GM18870 (cell line): ENCODE measurements around the gene RASSF8.

Source experiments
- ATAC-seq: cut with Tn5 transposase; IDR thresholded peaks from one replicate; pipeline ENCODE4 v1.9.1; 2021; ENCODE audit warnings: moderate library complexity; ENCODE audit not compliant: unreplicated experiment

RASSF8 gene

DNA sequence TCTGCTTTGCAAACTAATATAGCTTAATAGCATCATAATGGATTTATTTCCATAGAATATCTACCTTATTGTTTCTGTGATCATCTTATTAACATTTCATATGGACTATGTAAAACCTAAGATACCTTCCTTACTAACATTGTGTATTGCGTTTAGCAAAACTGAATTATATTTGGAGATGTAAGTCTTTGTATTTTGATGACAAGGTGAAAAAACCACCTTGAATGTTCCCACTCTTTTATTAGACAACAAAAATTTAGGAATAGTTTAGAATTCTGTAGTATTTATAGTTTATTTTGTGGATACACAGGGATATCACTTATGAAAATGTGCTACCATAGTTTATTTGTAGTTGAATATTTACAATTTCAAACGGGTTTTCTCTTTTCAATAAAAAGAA lies 32.0 kb downstream of the RASSF8 start:
- no peak for ATAC-seq

- no peak for ATAC-seq
Measured at GRCh38 chr12:25992026-25992782, 33.7 kb downstream of the RASSF8 start.

DNA sequence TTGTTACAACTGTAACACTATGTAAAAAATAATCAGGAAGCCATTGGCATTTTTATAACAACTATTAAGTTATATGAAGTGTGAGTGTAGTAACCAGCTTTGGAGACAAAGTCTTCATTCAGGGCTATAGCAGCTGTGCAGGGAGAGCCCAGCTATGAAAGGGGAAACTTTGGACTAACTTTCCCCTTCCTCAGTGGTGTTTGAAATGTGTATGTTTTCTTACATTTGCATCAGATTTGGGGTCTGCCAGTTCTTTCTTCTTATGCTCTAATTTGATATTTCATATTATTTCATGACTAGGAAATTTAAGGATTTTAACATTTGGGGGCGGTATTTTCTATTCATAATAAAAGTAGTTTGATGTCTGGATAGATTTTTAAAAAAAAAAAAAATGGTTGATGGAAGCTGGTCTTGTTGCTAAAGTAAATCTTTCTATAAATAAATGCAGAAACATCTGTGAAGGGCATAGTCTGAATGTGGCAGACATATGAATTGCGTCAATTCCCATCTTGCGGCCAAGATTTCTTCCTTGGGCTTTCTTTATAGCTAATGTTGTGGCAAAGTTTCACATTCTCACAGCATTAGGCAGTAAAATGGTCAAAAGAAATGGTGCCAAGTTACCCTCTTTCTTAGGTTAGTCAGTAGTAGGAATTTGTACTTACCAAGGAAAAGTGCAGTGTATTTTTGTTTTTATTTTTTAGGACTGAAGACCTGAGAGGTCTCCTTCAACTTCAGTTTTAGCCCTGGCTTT lies 35.6 kb downstream of the RASSF8 start:
- ATAC-seq: no peak

DNA sequence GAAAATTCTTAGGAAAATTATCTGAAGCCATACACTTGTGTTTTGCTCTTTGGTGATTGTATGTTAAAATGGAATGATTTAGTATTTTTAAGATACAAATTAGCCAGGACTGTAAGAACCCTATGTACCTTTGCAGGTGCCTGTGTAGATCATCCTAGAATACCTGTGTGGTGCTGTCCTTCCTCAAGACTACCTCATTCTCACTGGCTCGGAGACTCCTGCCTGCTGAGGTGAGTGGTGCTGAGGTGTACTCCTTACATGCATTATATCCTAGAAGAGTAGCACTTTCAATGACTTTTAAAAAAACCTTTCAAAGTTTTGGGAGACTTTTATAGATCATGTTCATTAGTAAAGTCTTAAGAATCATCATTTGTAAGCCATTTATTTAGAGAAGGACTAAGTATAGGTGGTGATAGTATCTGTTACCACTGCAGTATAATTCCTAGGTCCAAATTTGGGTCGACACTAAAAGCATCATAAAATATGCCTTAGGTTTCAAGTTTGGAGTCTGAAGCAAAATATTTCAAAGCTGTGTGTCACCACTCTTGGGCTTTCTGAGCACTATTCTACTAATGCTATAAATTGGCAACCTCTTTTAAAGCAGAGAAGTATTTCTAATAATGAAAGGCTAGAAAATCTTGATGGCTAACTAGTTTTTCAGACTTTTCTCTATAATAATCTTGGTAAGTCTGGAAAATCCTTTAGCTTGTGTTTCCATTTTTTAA lies 36.6 kb downstream of the RASSF8 start:
- ATAC-seq: no peak

DNA sequence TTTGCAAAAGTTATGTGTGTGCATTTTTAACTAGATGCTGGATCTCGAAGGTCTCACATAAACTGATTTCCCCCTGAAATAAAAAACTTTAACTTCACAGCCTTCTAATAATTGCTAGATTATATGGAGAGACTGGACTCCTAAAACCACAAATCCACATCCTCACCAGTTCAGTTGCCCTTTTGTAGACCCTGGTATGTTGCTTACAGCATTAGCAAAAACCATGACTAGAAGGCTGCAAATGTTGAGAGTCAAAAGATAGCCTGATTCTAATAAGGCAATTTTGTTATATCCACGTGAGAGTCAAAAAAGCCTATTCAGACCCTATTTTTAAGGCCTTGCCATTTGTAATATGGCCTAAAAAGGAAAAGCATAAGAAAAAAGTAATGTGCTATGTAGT lies 37.4 kb downstream of the RASSF8 start:
- no peak for ATAC-seq

DNA sequence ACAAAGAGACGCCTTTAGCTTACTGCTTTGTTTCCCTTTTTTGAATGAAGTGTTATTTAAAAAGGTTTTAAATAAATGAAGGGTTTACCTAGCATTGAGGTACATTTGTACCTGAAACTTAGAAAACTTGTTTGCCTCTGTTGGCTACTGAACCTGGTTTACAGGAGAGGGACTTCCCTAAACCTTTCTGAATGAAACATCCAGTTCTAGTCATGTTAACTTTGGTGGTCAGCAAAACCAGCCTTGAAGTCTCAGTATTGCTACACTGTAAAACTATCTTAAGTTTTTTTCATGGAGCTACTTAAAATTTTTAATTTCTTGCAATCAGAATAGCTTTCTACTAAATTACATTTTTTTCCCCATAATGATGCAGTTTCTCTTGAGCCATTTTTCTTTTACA lies 38.2 kb downstream of the RASSF8 start:
- ATAC-seq: no peak

- ATAC-seq: no peak
Measured at GRCh38 chr12:25997201-25997963, 38.9 kb downstream of the RASSF8 start.

DNA sequence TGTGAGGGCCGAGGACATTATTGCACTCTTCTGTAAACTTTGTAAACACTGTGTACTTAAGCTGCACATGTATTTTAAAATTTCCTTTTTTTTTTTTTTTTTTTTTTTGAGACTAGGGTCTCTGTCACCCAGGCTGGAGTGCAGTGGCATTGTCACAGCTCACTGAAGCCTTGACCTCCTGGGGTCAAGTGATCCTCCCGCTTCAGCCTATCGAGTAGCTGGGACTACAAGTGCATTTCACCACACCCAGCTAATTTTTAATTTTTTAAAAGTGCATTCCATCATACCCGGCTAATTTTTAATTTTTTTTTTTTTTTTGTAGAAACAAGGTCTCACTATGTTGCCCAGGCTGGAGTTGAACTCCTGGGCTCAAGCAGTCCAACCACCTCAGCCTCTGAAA lies 42.4 kb downstream of the RASSF8 start:
- no peak for ATAC-seq

DNA sequence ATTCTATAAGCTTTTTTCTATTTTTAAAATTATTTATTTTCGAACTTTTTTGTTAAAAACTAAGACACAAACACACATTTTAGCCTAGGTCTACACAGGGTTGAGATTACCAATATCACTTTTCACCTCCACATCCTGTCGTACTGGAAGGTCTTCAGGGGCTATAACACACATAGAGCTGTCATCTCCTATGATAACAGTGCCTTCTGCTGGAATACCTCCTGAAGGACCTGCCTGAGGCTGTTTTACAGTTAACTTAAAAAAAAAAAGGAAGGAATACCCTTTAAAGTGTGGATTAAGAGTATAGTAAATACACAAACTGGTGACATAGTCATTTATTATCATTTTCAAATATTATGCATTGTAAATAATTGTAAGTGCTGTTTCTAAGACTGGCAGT lies 43.0 kb downstream of the RASSF8 start:
- ATAC-seq: no peak

DNA sequence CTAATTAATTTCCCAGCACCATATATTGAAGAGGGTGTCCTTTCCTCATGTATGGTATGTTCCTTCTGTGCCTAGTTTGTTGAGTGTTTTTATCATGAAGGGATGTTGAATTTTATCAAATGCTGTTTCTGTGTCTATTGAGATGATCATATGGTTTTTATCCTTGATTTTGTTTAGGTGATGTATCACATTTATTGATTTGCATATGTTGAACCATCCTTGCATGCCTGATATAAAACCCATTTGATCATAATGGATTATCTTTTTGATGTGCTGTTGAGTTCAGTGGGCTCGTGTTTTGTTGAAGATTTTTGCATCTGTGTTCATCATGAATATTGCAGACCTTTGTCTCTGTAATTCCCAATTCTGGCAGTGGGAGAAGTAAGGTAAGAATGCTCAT lies 44.6 kb downstream of the RASSF8 start:
- no peak for ATAC-seq

DNA sequence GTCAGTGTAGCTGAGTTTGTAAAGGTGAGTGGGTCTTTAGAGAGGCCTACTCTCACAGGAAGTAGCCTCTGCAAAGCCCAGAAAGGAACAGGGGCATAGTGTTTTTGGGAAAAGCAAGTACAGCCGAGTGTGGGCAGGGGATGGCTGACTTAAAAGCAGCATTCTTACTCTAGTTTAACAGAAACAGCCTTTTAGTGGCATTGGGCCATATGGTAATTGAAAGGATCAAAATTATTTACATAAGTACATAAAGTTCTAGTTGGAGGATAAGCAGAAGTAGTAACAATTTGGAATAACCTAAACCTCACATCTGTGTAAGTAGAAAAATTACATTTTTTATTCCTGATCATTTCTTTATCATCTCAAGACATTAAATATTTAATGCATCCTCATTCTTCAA lies 49.1 kb downstream of the RASSF8 start:
- ATAC-seq: no peak

DNA sequence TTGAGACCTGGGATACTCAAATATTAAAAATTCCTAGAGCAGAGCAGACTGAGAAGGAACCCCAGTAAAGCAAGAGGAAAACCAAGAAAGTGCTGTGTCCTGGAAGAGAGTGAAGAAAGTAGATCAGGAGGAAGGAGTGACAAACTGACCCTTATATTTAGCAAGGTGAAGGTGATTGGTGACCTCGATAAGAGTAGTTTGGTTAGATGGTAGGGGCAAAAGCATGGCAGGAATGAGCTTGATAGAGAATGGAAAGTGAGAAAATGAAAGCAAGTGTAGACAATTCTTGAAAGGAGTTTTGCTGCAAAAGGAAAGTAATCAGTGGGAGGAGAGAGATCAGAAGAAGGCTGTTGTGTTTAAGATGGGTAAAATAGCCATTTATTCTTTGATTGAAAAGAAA lies 51.1 kb downstream of the RASSF8 start:
- ATAC-seq: no peak

- no peak for ATAC-seq
Measured at GRCh38 chr12:26010293-26010821, 51.9 kb downstream of the RASSF8 start.

- no peak for ATAC-seq
Measured at GRCh38 chr12:26011099-26011498, 52.6 kb downstream of the RASSF8 start.

DNA sequence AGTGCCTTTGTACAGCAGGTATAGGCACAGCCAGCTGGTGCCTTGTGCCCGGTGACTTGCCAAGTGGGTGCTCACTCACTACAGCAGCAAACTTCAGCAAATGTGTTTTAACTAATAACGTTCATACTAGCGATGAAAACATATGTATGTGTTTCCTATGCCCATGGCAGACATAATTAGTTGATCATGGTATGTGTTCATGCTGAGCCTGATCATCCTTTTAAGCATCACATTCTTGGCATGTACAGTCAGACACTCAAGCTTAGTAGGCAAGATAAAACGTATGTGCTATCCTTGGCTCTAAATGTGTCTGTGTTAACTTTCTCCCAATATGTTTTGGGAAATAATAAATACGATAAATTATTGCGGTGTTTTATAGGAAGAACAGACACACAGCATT lies 55.6 kb downstream of the RASSF8 start:
- ATAC-seq: no peak

- no peak for ATAC-seq
Measured at GRCh38 chr12:26016516-26016915, 58.0 kb downstream of the RASSF8 start.

- ATAC-seq: no peak
Measured at GRCh38 chr12:26017484-26018211, 59.2 kb downstream of the RASSF8 start.

- ATAC-seq: no peak
Measured at GRCh38 chr12:26018926-26019325, 60.4 kb downstream of the RASSF8 start.

- ATAC-seq: no peak
Measured at GRCh38 chr12:26021534-26021933, 63.1 kb downstream of the RASSF8 start.

DNA sequence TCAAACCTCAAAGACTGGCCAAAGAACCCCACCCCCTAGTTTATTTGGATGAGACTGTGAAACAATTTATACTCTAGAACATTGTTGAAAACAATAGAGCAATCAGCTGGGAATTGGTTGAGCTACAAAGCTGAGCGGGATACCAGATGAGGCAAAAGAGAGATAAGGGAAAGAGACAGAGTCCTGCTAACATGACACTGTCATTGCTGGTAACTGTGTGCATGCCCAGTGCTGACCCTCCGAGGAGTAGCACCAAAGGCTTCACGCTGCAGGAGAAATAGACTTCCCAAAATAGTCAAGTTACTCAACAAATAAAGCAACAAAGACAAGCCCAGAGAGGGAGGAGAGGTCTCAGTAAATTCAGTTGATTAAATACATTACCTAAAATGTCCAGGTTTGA lies 63.6 kb downstream of the RASSF8 start:
- no peak for ATAC-seq
